Peyer's patch (tissue), 4 donors: ENCODE data around the gene NRG4.

Experiments
- CTCF ChIP-seq, 6 experiments: fragments of 450-650 bp in 4 of 6; fragments of 200-600 bp in 2 of 6; sonication (generic) in 1 of 6; IDR thresholded peaks; one replicate each; pipeline ENCODE4 v1.5.1; 2017 to 2019; ENCODE audit warnings: antibody characterized with exemption in 6 of 6, mild to moderate bottlenecking in 3 of 6, moderate library complexity in 1 of 6
- POLR2A ChIP-seq, 2 donors: fragments of 450-650 bp; IDR thresholded peaks; one replicate each; pipeline ENCODE4 v1.5.1; 2017; ENCODE audit warnings: antibody characterized with exemption in 2 of 2, mild to moderate bottlenecking in 2 of 2, moderate library complexity in 2 of 2

GRCh38 chr15:75966073-75966472 lies 46.2 kb downstream of the NRG4 start:
- TF ChIP-seq POLR2A (IDR thresholded peaks at IDR 0.05), result no peak
- TF ChIP-seq CTCF (IDR thresholded peaks at IDR 0.05), result no peak
